Stimulated activated CD4-positive, alpha-beta T cell treated with anti-CD3 and anti-CD28 coated beads, Interleukin-2, amount 100 ng/mL, for 4 hours (primary cell): Measurements from ENCODE around the gene ARMC10.
"Not testable (repeated sequence)": the region's sequence is repeated elsewhere in the genome, so short reads cannot be mapped to it uniquely, and the experiment has no call there.

ENCODE experiments used
- DNase-seq: peaks from one replicate; pipeline ENCODE4 v3.0.0-alpha.2; 2020; ENCODE audit warnings: low read depth

The ARMC10 gene

DNA sequence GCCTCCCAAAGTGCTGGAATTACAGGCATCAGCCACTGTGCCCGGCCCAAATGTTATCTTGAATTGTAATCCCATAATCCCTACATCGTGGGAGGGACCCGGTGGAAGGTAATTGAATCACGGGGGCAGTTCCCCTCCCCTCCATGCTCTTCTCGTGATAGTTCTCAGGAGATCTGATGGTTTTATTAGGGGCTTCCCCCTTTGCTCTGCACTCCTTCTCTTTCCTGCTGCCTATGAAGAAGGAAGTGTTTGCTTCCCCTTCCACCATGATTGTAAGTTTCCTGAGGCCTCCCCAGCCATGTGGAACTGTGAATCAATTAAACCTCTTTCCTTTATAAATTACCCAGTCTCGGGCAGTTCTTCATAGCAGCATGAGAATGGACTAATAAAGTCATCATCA, 3.3 kb downstream of the ARMC10 start:
- not testable (repeated sequence) for DNase-seq

GRCh38 chr7:103079836-103080235, 4.9 kb downstream of the ARMC10 start:
- DNase-seq, result no peak

GRCh38 chr7:103080923-103081322, 6.0 kb downstream of the ARMC10 start:
- no peak for DNase-seq

GRCh38 chr7:103082497-103082896, 7.6 kb downstream of the ARMC10 start:
- DNase-seq, result no peak

DNA sequence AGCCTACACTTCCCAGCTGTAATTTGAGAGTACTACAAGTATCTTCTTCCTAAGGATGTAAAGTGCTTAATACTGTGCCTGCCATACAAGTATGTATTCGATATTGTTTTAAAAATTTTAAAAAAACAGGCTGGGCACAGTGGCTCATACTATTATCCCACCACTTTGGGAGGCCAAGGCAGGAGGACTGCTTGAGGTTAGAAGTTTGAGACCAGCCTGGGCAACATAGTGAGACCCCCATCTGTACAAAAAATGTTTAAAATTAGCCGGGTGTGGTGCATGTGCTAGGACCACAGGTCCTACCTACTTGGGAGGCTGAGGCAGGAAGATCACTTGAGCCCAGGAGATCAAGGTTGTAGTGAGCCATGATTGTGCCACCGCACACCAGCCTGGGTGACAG, 8.3 kb downstream of the ARMC10 start:
- no peak for DNase-seq

- DNase-seq, result not testable (repeated sequence)
These were observed 17.4 kb downstream of the ARMC10 start for GRCh38 chr7:103092321-103092720.

DNA sequence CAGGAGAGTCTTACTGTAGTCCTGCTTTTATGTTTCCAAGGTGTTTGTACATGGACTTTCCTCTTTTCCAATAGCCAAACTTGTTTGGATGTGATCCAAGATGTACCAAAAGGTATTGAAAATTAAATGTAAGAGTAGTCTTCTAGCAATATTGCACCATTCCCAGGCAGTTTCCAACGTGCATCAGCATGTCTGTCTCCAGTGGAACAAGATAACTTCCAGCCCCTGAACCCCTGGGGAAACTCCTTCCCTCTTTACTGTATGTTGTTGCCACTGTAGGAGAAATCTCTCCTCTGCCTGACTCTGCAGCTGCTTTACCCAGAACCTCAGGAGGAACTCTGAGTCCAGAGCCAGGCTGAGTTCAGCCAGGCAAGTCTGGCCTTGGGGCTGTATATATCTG, 18.5 kb downstream of the ARMC10 start:
- DNase-seq, result no peak

DNA sequence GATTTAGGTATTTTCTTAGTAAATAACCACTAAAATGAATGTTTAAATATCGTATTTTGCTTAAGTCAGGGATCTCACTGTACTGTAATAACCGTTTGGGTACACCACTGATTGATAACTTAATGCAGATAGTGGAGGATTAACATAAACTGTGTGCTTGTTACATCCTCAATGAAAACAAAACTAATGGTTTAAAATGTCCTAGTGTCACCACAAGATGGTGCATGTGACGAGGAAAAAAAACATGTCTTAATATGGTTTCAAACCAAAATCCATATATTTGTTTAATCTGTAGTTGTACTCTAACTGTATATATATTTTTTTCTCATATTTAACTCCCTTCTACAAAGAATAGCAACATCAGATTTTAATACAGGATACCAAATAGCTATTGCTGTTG, 19.2 kb downstream of the ARMC10 start:
- no peak for DNase-seq

GRCh38 chr7:103095558-103095957, 20.6 kb downstream of the ARMC10 start:
- DNase-seq, result not testable (repeated sequence)

- DNase-seq, result no peak
These were observed 22.1 kb downstream of the ARMC10 start for GRCh38 chr7:103097041-103097440.

DNA sequence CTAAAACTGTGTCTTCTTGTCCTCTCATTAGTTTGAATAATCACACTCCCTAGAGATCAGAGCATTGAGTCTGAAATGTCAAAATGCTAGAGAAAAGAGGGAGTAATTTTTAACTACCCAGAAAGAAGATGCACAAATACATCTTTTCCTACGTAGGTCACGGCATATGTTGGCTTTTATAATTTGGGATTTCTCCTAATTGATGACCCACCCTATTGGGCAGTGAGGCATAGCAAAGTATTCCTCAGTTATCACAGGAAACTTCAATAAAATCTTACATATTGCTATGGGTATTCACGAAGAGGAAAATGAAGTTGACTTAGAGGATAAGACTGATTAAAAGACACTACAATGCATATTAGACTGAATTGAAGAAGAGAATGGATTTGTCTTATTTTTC, 25.4 kb downstream of the ARMC10 start:
- DNase-seq, result no peak

DNA sequence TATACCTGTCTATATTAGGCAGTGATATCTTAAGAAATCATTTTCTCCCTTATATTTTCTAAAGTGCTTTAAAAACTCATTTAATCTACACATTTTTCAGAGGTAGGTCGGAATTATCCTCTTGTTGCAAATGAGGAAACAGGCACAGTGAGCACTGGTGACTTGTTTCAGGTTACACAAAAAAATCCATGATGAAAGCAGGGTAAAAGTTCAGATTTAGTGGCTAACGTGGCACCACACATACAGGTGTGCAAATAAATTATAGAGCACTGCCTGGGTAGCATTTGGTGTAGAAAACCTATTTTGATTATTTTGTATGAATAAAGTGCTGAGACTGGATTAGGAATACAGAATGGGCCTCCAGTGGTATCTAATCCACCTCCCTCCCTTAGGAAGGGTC, 26.6 kb downstream of the ARMC10 start:
- DNase-seq, result no peak

GRCh38 chr7:103106005-103106702, 31.2 kb downstream of the ARMC10 start:
- DNase-seq, result no peak

DNA sequence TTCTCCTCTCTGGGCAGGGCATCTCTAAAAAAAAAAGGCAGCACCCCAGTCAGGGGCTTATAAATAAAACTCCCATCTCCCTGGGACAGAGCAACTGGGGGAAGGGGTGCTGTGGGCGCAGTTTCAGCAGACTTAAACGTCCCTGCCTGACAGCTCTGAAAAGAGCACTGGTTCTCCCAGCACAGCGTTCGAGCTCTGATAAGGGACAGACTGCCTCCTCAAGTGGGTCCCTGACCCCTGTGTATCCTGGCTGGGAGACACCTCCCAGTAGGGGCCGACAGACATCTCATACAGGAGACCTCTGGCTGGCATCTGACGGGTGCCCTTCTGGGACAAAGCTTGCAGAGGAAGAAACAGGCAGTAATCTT, 31.7 kb downstream of the ARMC10 start:
- not testable (repeated sequence) for DNase-seq

DNA sequence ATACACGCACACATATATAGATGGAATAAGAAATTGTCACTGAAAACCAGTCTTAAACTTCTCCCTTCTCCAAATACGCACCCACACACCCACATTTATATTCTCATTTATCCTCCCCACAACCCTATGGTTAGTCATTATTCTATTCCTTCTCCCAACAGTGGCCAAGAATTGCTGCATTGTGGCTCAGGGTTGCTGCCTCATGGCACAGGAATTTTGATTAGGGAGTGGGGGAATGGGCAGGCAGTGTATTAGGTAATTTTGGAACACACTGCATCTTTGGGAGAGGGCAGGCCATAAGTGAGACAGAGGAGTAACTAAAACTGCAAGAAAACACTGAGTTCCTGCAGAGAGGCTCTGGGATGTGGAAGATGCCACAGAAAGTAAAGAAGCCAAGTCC, 38.2 kb downstream of the ARMC10 start:
- DNase-seq, result no peak

- no peak for DNase-seq
These were observed 39.7 kb downstream of the ARMC10 start for GRCh38 chr7:103114576-103115008.

GRCh38 chr7:103115771-103116170, 40.8 kb downstream of the ARMC10 start:
- no peak for DNase-seq

GRCh38 chr7:103116511-103116910, 41.6 kb downstream of the ARMC10 start:
- DNase-seq, result no peak

DNA sequence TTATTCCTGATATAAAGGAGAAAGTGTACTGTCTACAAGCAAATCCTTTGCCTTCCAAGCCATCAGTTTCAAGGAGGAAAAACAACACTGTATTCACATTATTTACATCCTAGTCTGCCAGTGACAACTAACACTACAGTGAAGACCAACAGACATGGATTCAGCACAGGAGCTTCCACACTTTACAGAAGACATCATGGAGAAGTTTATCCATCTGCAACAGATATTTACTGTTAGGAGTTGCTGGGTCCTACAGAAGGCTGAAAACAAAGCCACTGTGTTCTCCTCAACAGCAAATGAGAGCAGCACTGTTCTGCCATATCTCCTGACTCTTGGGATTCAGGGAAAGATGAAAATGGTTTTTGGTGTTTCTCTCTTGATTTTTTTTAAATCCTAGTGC, 42.1 kb downstream of the ARMC10 start:
- DNase-seq, result no peak

- no peak for DNase-seq
These were observed 42.5 kb downstream of the ARMC10 start for GRCh38 chr7:103117465-103117864.

- DNase-seq, result no peak
These were observed 44.9 kb downstream of the ARMC10 start for GRCh38 chr7:103119791-103120291.

DNA sequence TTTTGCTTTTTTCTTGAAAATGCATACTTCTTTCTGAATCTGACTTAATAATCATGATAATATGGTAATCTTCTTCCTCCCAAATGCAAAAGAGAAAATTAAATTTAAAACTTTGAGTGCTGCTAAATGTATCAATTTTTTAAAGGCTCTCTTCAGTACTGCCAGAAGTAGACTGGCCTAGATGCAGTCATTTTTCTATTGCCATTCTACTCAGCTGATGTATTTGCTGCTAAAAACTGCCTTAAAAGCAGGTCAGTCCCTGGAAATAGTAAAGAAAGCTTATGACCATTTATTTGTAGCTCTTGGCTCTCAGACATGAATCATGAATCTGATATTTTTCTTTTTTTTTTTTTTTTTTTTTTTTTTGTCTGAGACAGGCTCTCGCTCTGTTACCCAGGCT, 45.4 kb downstream of the ARMC10 start:
- no peak for DNase-seq

DNA sequence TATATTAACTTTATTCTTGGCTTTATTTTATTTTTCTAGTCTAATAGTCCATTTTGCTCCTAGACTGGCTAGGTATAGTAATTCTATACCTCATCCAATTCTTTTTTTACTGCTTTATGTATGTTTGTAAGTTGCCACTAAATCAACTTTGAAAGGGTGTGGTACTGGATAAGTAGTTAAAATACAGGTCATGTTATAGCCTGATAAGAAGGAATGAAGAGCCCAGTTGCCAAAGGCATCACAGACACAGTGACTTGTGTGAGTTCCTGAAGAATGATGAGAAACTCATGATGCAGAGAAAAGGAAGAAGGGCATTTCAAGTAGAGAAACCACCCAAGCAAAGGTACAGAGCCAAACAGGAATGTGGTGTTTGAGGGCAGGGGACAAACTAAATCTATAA, 46.7 kb downstream of the ARMC10 start:
- DNase-seq, result no peak

DNA sequence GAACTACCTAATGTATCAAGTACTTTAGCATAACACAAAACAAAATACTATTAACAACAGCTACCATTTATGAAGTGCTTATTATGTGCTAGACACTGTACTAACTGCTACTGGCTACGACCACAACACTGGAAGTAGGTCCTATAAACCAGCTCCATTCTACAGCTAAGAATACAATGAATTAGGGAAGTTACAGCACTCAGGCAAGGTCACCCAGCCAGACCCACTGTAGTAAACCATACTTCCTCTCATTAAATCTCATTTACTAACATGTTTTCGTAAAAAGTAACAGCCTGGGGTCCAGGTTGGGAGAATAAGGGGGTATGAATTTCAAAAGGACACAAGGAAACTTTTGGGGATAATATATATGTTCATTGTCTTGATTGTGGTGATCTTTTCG, 48.6 kb downstream of the ARMC10 start:
- no peak for DNase-seq
